ENCODE results near the gene APOC3. TPM values are rescaled to one million over a fixed set of nuclear protein-coding genes. Genes with fewer than 3 reads are reported as not detected.
A peak's percentile ranks its signal among the peaks of the same experiment; 100 is the strongest.

Gene APOC3
- total and polyA plus RNA-seq, 2 of the 4 experiments (the other 2 are of a cell fraction): not detected

DNA sequence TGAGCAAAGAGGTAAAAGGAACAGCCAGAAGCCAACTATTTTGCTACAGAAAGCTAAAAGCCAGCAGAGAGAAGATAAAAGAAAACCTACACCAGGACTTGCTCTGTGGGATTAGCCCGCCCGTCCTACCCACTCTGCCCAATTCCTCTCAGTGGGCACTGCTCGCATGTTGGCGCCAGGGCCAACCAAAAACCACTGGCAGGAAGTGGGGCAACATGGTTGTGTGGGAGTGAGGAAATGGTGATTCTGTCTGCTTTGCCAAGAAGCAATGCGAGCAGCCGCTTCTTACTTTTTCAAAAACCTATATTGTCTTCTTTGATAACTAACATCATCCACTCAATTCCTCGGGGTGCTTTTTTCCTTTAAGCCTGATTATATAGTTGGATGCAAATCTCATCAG lies 21.9 kb downstream of the APOC3 start:
- no peak overlapping the region for H3K56ac ChIP-seq (ENCODE audit: extremely low read depth, insufficient read depth, low read length)
- DNase-seq: no peak
- no peak overlapping the region for H3K4me3 ChIP-seq (ENCODE audit: insufficient read depth, low read depth, low read length)
- H2BK20ac ChIP-seq (ENCODE audit: low read depth, low read length): no peak overlapping the region; the same call in none of the 2 replicates
- H3K4me1 ChIP-seq (ENCODE audit: control insufficient read depth, insufficient read depth, low read length): peaks cover 16% of the 10 kb centered on the region
- TF ChIP-seq BHLHE40 (IDR thresholded peaks at IDR 0.05; ENCODE audit: low read depth, low read length) (no peak), SMC3 (IDR thresholded peaks at IDR 0.05; ENCODE audit: low read depth, low read length) (no peak), MXI1 (IDR thresholded peaks at IDR 0.05; ENCODE audit: borderline replicate concordance, low read depth, low read length) (no peak)
- no peak overlapping the region for H2BK5ac ChIP-seq (ENCODE audit: low read depth, low read length, poor library complexity, severe bottlenecking)
- H2AFZ ChIP-seq (replicated peaks; ENCODE audit: low read length, poor library complexity): no peak overlapping the region
- H4K8ac ChIP-seq (ENCODE audit: low read depth in 2 of 2, low read length in 2 of 2): peak overlapping the region in 1 of 2 experiments; percentile 20; a peak in 1 of 4 replicates
- H3K79me1 ChIP-seq (ENCODE audit: low read depth in 1 of 2, low read length in 2 of 2): peaks cover 6 to 29% of the 10 kb centered on the region in 2 experiments; a peak in 3 of 4 replicates
- intact Hi-C loops (cut with micrococcal nuclease): loop anchor here (10.0 kb wide), 1 partner anchor 373 kb away; no protein-coding TSS in a partner anchor
- peaks cover 23% of the 10 kb centered on the region for H3K9me1 ChIP-seq (ENCODE audit: insufficient read depth, low read length)
- no peak overlapping the region for H2BK15ac ChIP-seq (ENCODE audit: low read depth, low read length)
- no peak overlapping the region for H3K4me2 ChIP-seq (ENCODE audit: low read depth, low read length)
- BruUV-seq (replicated peaks): no TSS peak
- no peak overlapping the region for H3K18ac ChIP-seq (ENCODE audit: low read depth, low read length)
- H3K9ac ChIP-seq (ENCODE audit: low read depth, low read length): no peak overlapping the region
- no peak overlapping the region for H2BK120ac ChIP-seq (ENCODE audit: low read depth, low read length)
- in situ Hi-C loops (cut with MboI; ENCODE audit: low sequenced_read_pairs): no loop called here
- dilution Hi-C loops (cut with HindIII; ENCODE audit: low sequenced_read_pairs, unreplicated experiment): no loop called here
- no peak for ATAC-seq (ENCODE audit: low read depth)
- no peak overlapping the region for H3K23ac ChIP-seq (ENCODE audit: low read depth, low read length)
- no peaks in the 10 kb centered on the region for H3K27me3 ChIP-seq (ENCODE audit: control insufficient read depth, insufficient read depth, low read length)
- no peak overlapping the region for H4K5ac ChIP-seq (ENCODE audit: low read depth, low read length)
- POLR2A ChIA-PET (ENCODE audit: unreplicated experiment): no interaction called here
- no peak overlapping the region for H3K14ac ChIP-seq (replicated peaks; ENCODE audit: low read depth, low read length)
- H3K36me3 ChIP-seq (ENCODE audit: control insufficient read depth, insufficient read depth, low read length): peaks cover 20% of the 10 kb centered on the region
- CTCF ChIA-PET: interaction anchor here (0.9 to 1.4 kb wide), 2 partner anchors 11 to 29 kb away, joined by 4 read pairs; partner anchors contain the start of gene APOA4
- WGBS, 2 experiments (ENCODE audit: extremely low coverage in 2 of 2, insufficient read length in 1 of 2): no CpG with 5 or more reads among the region's 7 CpGs
- H3K4ac ChIP-seq (ENCODE audit: low read depth, low read length): no peak overlapping the region; the same call in 1 of the 2 replicates
- H2AK5ac ChIP-seq (ENCODE audit: low read depth, low read length): no peak overlapping the region
- H3K9me3 ChIP-seq (ENCODE audit: control insufficient read depth, insufficient read depth, low read length): no peaks in the 10 kb centered on the region
- H3K27ac ChIP-seq (ENCODE audit: insufficient read depth, low read length): no peak overlapping the region
- H4K91ac ChIP-seq (ENCODE audit: insufficient read depth, low read depth, low read length): no peak overlapping the region
- no peak overlapping the region for H2AK9ac ChIP-seq (replicated peaks; ENCODE audit: low read depth, low read length, poor library complexity)
- H4K20me1 ChIP-seq (ENCODE audit: insufficient read depth, low read length): peaks cover 17% of the 10 kb centered on the region
